Lung (tissue), 12 donors: ENCODE data around the gene FBRSL1. TPM values are rescaled to one million over a fixed set of nuclear protein-coding genes. Genes with fewer than 3 reads are reported as not detected.
A peak's percentile ranks its signal among the peaks of the same experiment; 100 is the strongest.

Experiments
- ATAC-seq: fragments of 200-7000 bp; cut with Tn5 transposase; one replicate; pipeline ENCODE4 v1.9.1; 2020; ENCODE audit warnings: moderate number of reproducible peaks; ENCODE audit not compliant: insufficient read depth, low FRiP score
- DNase-seq, 3 donors: peaks; one replicate each; pipeline ENCODE4 v3.0.0-alpha.2; 2013 to 2017
- H3K27ac ChIP-seq, 2 donors: one replicate each; pipeline ENCODE4 v1.5.1; 2013; ENCODE audit warnings: mild to moderate bottlenecking in 2 of 2, moderate library complexity in 2 of 2, control low read depth in 1 of 2, inconsistent platforms in 1 of 2, low read depth in 1 of 2, low read length in 1 of 2
- H3K27me3 ChIP-seq, 3 donors: one replicate each; pipeline ENCODE4 v1.5.1; 2013; ENCODE audit warnings: low read length in 2 of 3; ENCODE audit not compliant: control insufficient read depth in 3 of 3, insufficient read depth in 3 of 3
- H3K36me3 ChIP-seq, 4 donors: one replicate each; pipeline ENCODE4 v1.5.1; 2013; ENCODE audit warnings: low read length in 4 of 4, mild to moderate bottlenecking in 1 of 4, moderate library complexity in 1 of 4; ENCODE audit not compliant: control insufficient read depth in 4 of 4, insufficient read depth in 4 of 4
- H3K4me1 ChIP-seq, 5 donors: one replicate each; pipeline ENCODE4 v1.5.1; 2013; ENCODE audit warnings: low read length in 5 of 5, mild to moderate bottlenecking in 2 of 5, moderate library complexity in 1 of 5; ENCODE audit not compliant: control insufficient read depth in 5 of 5, insufficient read depth in 5 of 5
- H3K4me3 ChIP-seq: one replicate; pipeline ENCODE4 v1.5.1; 2013; ENCODE audit warnings: mild to moderate bottlenecking, control low read depth, moderate library complexity
- H3K9ac ChIP-seq, 2 donors: one replicate each; pipeline ENCODE4 v1.5.1; 2013; ENCODE audit warnings: low read length in 2 of 2, control low read depth in 1 of 2; ENCODE audit not compliant: insufficient read depth in 1 of 2
- H3K9me3 ChIP-seq, 4 donors: one replicate each; pipeline ENCODE4 v1.5.1; 2013; ENCODE audit warnings: low read length in 3 of 4, mild to moderate bottlenecking in 1 of 4, moderate library complexity in 1 of 4; ENCODE audit not compliant: control insufficient read depth in 4 of 4, insufficient read depth in 3 of 4
- WGBS, 2 donors: extraction: QIAGEN DNeasy Blood & Tissue Kit; methylation state at CpG; one replicate each; pipeline ENCODE4 v1.1.7; 2013; 5-methylcytosine and 5-hydroxymethylcytosine counted together
- polyA plus RNA-seq, 2 donors: library from polyadenylated mRNA; stranded (reverse); fragments of 200-250 nt; gene quantifications; one replicate each; pipeline ENCODE4 v1.2.1, GENCODE V29; 2013
- total RNA-seq, 2 donors: library from RNA; depleted of rRNA in 1 of 2; stranded (reverse); fragments of >200 nt in 1 of 2; gene quantifications; one replicate each; pipeline ENCODE4 v1.2.1, GENCODE V29; 2014 to 2021
- TF ChIP-seq, protein P1 (sequence below): IDR thresholded peaks from 2 replicates; pipeline ENCODE4 v1.5.1; 2012; ENCODE audit warnings: mild to moderate bottlenecking; ENCODE audit errors: control extremely low read depth, extremely low read depth
- donor health status: control.
- donor health status: control.
- donor health status: Bipolar disorder and iron deficiency.
- donor health status: healthy.
- donor health status: DM: yes; HTN: yes; CAD: no.

FBRSL1 gene
- total and polyA plus RNA-seq, 4 donors: 10.6 to 56.9 (median 22.3) TPM

DNA sequence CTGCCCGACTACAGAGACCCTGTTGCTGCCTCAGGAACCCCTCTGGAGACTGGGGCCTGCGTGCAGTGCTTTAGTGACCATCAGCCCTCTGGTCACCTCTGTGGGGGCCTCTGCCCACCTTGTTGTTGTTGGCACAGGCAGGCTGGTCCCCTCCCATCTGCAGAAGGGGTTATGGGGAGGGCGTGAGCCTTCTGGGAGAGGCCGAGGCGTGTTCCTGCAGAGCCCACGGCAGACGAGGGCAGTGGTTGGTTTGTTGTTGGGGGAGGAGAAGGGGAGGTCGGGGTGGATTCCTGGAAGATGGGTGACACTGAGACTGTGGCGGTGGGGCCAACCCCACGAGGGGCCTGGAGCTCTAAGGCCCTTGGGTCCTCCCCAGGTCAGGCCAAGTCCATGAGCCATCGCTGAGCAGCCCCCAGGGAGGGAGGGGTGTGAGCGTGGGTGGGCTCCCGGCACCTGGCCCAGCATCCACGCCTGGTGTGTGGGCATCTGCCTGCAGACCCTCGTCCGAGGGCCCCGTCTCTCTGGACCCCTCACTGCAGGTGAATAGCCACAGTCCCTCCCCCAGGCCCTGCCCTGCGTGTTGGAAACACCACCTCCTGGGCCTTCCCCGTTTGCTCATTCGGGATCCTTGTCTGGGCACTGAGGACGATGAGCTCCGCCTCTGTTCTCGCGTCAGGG is 23.6 kb downstream of the FBRSL1 start:
- WGBS, 2 donors: 86 to 91% methylated on average over 23 to 24 of the region's 24 CpGs
- DNase-seq (no peak), ATAC-seq (no peak)
- H3K4me1 ChIP-seq: peaks cover 0 to 20% (median 2%) of the 10 kb centered on the region in 5 donors
- H3K9ac ChIP-seq: no peak overlapping the region
- H3K9me3 ChIP-seq: no peaks in the 10 kb centered on the region
- TF ChIP-seq, protein P1, sequence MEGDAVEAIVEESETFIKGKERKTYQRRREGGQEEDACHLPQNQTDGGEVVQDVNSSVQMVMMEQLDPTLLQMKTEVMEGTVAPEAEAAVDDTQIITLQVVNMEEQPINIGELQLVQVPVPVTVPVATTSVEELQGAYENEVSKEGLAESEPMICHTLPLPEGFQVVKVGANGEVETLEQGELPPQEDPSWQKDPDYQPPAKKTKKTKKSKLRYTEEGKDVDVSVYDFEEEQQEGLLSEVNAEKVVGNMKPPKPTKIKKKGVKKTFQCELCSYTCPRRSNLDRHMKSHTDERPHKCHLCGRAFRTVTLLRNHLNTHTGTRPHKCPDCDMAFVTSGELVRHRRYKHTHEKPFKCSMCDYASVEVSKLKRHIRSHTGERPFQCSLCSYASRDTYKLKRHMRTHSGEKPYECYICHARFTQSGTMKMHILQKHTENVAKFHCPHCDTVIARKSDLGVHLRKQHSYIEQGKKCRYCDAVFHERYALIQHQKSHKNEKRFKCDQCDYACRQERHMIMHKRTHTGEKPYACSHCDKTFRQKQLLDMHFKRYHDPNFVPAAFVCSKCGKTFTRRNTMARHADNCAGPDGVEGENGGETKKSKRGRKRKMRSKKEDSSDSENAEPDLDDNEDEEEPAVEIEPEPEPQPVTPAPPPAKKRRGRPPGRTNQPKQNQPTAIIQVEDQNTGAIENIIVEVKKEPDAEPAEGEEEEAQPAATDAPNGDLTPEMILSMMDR: no peak
- H3K27me3 ChIP-seq: no peaks in the 10 kb centered on the region
- H3K4me3 ChIP-seq: no peak overlapping the region
- H3K36me3 ChIP-seq: peaks cover 0 to 48% (median 12%) of the 10 kb centered on the region in 4 donors
- H3K27ac ChIP-seq: no peak overlapping the region

DNA sequence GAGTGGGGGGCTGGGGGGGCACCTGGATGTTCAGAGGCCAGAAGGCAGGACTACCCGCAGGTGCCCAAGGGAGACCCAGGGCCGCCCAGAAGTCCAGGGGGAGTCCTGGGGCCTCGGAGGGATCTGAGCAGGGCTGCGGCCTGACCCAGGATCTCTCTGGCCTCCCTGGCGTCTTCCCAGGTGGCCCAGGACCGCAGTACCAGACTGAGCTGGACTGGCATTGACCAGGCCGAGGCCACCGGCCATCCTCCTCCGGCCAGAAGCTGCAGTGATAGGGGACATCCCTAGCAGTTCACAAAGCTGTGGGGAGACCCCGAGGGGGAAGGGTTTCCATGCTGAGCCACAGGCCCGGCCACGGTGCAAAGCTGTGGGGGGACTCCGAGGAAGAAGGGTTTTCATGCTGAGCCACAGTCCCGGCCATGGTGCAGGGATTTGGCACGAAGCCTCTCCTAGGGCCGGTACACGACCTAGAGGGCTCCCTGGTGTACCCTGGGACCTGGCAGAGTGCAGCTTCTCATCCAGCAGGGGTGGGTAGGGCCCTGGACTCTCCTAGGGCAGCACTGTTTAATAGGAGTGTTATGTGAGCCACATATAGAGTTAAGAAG is 24.4 kb downstream of the FBRSL1 start:
- no peak for ATAC-seq
- no peaks in the 10 kb centered on the region for H3K9me3 ChIP-seq
- WGBS, 2 donors: 88 to 89% methylated on average over 17 of the region's 17 CpGs
- no peak for DNase-seq
- H3K9ac ChIP-seq: no peak overlapping the region
- TF ChIP-seq, protein P1: no peak
- peaks cover 0 to 20% (median 2%) of the 10 kb centered on the region in 5 donors for H3K4me1 ChIP-seq
- H3K27me3 ChIP-seq: no peaks in the 10 kb centered on the region
- H3K27ac ChIP-seq: no peak overlapping the region
- H3K4me3 ChIP-seq: no peak overlapping the region
- peaks cover 0 to 42% (median 14%) of the 10 kb centered on the region in 4 donors for H3K36me3 ChIP-seq

DNA sequence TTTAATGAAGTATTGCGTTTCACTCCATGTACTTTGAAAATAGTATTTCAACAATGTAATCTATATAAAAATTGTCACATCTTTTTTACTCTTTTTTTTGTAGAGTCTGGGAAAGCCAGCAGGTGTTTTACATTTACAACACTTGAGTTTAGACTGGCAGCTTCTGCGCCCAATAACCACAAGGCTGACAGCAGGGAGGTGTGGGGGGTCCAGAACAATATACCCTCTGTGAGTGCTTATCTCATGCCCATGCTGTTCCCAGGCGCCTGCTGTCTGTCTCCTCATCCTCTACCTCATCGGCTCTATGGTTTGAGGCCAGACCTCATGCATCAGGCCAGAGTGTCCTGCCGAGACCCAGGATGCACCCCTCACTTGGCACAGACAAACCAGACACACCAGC is 24.9 kb downstream of the FBRSL1 start:
- TF ChIP-seq, protein P1: no peak
- DNase-seq (peak; percentile 57 to 71 (median 62)), ATAC-seq (no peak)
- Histone ChIP-seq H3K27ac (no peak overlapping the region), H3K9me3 (no peaks in the 10 kb centered on the region), H3K9ac (no peak overlapping the region), H3K4me3 (no peak overlapping the region), H3K27me3 (no peaks in the 10 kb centered on the region), H3K4me1 (peaks cover 0 to 20% (median 2%) of the 10 kb centered on the region in 5 donors), H3K36me3 (peaks cover 0 to 37% (median 14%) of the 10 kb centered on the region in 4 donors)
- 91% methylated on average over 5 of the region's 5 CpGs for WGBS, 2 donors
